HEK293 (cell line): Measurements from ENCODE around the gene LRRFIP1.

Experiments
- CTCF ChIA-PET: fragments of 350-600 bp; formaldehyde crosslinking; extraction: SDS; loops from one replicate; lab custom pipeline; 2021; ENCODE audit warnings: antibody characterized with exemption; lab: Yijun Ruan, JAX
- POLR2A ChIA-PET: fragments of 300-600 bp; formaldehyde crosslinking; extraction: SDS; loops from one replicate; lab custom pipeline; 2020; ENCODE audit warnings: antibody characterized with exemption, inconsistent platforms; lab: Yijun Ruan, JAX
- H3K27ac ChIP-seq: fragments of 200-500 bp; sonication (Bioruptor generic); 2 replicates; pipeline ENCODE4 v1.5.1; 2014; ENCODE audit warnings: low read depth, low read length, control low read depth, inconsistent platforms; ENCODE audit errors: extremely low read depth
- H3K36me3 ChIP-seq, 2 experiments: fragments of 200-500 bp in 1 of 2; sonication (Bioruptor generic) in 1 of 2; 1 replicate in 1 of 2; 2 replicates in 1 of 2; pipeline ENCODE4 v1.5.1; 2014 to 2017; ENCODE audit warnings: inconsistent platforms in 2 of 2, low read length in 2 of 2; ENCODE audit not compliant: control insufficient read depth in 2 of 2, insufficient read depth in 1 of 2
- H3K4me1 ChIP-seq: fragments of 200-500 bp; sonication (Bioruptor generic); 2 replicates; pipeline ENCODE4 v1.5.1; 2014; ENCODE audit warnings: mild to moderate bottlenecking, low read length, inconsistent platforms; ENCODE audit not compliant: control insufficient read depth, insufficient read depth
- H3K4me3 ChIP-seq: 2 replicates; pipeline ENCODE4 v1.5.1; 2011; ENCODE audit warnings: low read depth, mild to moderate bottlenecking, control low read depth, low read length, moderate library complexity
- H3K9me3 ChIP-seq: fragments of 200-500 bp; sonication (Bioruptor generic); 2 replicates; pipeline ENCODE4 v1.5.1; 2014; ENCODE audit warnings: low read depth, low read length, inconsistent platforms; ENCODE audit not compliant: control insufficient read depth, insufficient read depth
- RBAK ChIP-seq: fragments of 450-650 bp; formaldehyde crosslinking; IDR thresholded peaks from 2 replicates; pipeline ENCODE4 v1.5.1; 2016; ENCODE audit warnings: missing biosample characterization, missing genetic modification characterization
- SCRT1 ChIP-seq: fragments of 450-650 bp; formaldehyde crosslinking; IDR thresholded peaks from 2 replicates; pipeline ENCODE4 v1.5.1; 2016; ENCODE audit warnings: missing biosample characterization, missing genetic modification characterization, borderline replicate concordance
- SP7 ChIP-seq: fragments of 450-650 bp; formaldehyde crosslinking; IDR thresholded peaks from 2 replicates; pipeline ENCODE4 v1.5.1; 2016; ENCODE audit warnings: missing biosample characterization, missing genetic modification characterization
- ZIC2 ChIP-seq: fragments of 450-650 bp; formaldehyde crosslinking; IDR thresholded peaks from 2 replicates; pipeline ENCODE4 v1.5.1; 2016; ENCODE audit warnings: missing biosample characterization, missing genetic modification characterization
- ZNF10 ChIP-seq: fragments of 450-650 bp; formaldehyde crosslinking; IDR thresholded peaks from 2 replicates; pipeline ENCODE4 v1.5.1; 2017; ENCODE audit warnings: missing biosample characterization, missing genetic modification characterization
- ZNF112 ChIP-seq: fragments of 450-650 bp; formaldehyde crosslinking; IDR thresholded peaks from 2 replicates; pipeline ENCODE4 v1.5.0; 2017; ENCODE audit warnings: missing biosample characterization, missing genetic modification characterization
- ZNF175 ChIP-seq: fragments of 450-650 bp; formaldehyde crosslinking; IDR thresholded peaks from 2 replicates; pipeline ENCODE4 v1.5.1; 2016; ENCODE audit warnings: missing biosample characterization, missing genetic modification characterization
- ZNF239 ChIP-seq: fragments of 450-650 bp; formaldehyde crosslinking; IDR thresholded peaks from 2 replicates; pipeline ENCODE4 v1.5.1; 2016; ENCODE audit warnings: missing biosample characterization, missing genetic modification characterization
- ZNF274 ChIP-seq, 2 experiments: fragments of 200-500 bp in 1 of 2; fragments of 450-650 bp in 1 of 2; sonication (Bioruptor generic) in 1 of 2; formaldehyde crosslinking in 1 of 2; IDR thresholded peaks; 2 replicates each; pipeline versions ENCODE4 v1.5.1 to v1.6.1; 2014 to 2016; ENCODE audit warnings: borderline replicate concordance in 1 of 2, inconsistent platforms in 1 of 2, low read length in 1 of 2, missing biosample characterization in 1 of 2, missing genetic modification characterization in 1 of 2
- ZNF311 ChIP-seq: fragments of 450-650 bp; formaldehyde crosslinking; IDR thresholded peaks from 2 replicates; pipeline ENCODE4 v1.5.1; 2017; ENCODE audit warnings: missing biosample characterization, missing genetic modification characterization, borderline replicate concordance
- ZNF324 ChIP-seq: fragments of 450-650 bp; formaldehyde crosslinking; IDR thresholded peaks from 2 replicates; pipeline ENCODE4 v1.5.1; 2016; ENCODE audit warnings: missing biosample characterization, missing genetic modification characterization
- ZNF350 ChIP-seq: fragments of 450-650 bp; formaldehyde crosslinking; IDR thresholded peaks from 2 replicates; pipeline ENCODE4 v1.5.0; 2017; ENCODE audit warnings: missing biosample characterization, mild to moderate bottlenecking, missing genetic modification characterization
- ZNF366 ChIP-seq: fragments of 450-650 bp; formaldehyde crosslinking; conservative IDR thresholded peaks from 2 replicates; pipeline ENCODE4 v1.5.1; 2016; ENCODE audit warnings: missing biosample characterization, missing genetic modification characterization
- ZNF549 ChIP-seq: fragments of 450-650 bp; IDR thresholded peaks from 2 replicates; pipeline ENCODE4 v1.5.1; 2018; ENCODE audit warnings: missing biosample characterization, missing genetic modification characterization, mild to moderate bottlenecking, inconsistent platforms, moderate library complexity
- ZNF560 ChIP-seq: fragments of 450-650 bp; formaldehyde crosslinking; IDR thresholded peaks from 2 replicates; pipeline ENCODE4 v1.5.1; 2017; ENCODE audit warnings: missing biosample characterization, missing genetic modification characterization, borderline replicate concordance
- ZNF585B ChIP-seq: fragments of 450-650 bp; formaldehyde crosslinking; IDR thresholded peaks from 2 replicates; pipeline ENCODE4 v1.5.1; 2016; ENCODE audit warnings: missing biosample characterization, missing genetic modification characterization
- ZNF621 ChIP-seq: fragments of 450-650 bp; formaldehyde crosslinking; IDR thresholded peaks from 2 replicates; pipeline ENCODE4 v1.5.1; 2017; ENCODE audit warnings: missing biosample characterization, missing genetic modification characterization
- ZNF629 ChIP-seq: fragments of 450-650 bp; formaldehyde crosslinking; IDR thresholded peaks from 2 replicates; pipeline ENCODE4 v1.5.1; 2017; ENCODE audit warnings: missing biosample characterization, missing genetic modification characterization
- ZNF654 ChIP-seq: fragments of 450-650 bp; formaldehyde crosslinking; IDR thresholded peaks from 2 replicates; pipeline ENCODE4 v1.5.1; 2016; ENCODE audit warnings: low read depth, missing biosample characterization, missing genetic modification characterization
- ZNF660 ChIP-seq: fragments of 450-650 bp; IDR thresholded peaks from 2 replicates; pipeline ENCODE4 v1.5.1; 2018; ENCODE audit warnings: missing biosample characterization, mild to moderate bottlenecking, missing genetic modification characterization
- ZNF776 ChIP-seq: fragments of 450-650 bp; formaldehyde crosslinking; IDR thresholded peaks from 2 replicates; pipeline ENCODE4 v1.5.0; 2017; ENCODE audit warnings: missing biosample characterization, missing genetic modification characterization, borderline replicate concordance
- ZNF830 ChIP-seq: fragments of 450-650 bp; IDR thresholded peaks from 2 replicates; pipeline ENCODE4 v1.5.0; 2018; ENCODE audit warnings: missing biosample characterization, missing genetic modification characterization, low read depth, mild to moderate bottlenecking, moderate library complexity
- TF ChIP-seq, protein P1 (sequence below): fragments of 450-650 bp; formaldehyde crosslinking; IDR thresholded peaks from 2 replicates; pipeline ENCODE4 v1.5.0; 2017; ENCODE audit warnings: missing biosample characterization, missing genetic modification characterization, borderline replicate concordance
- TF ChIP-seq, protein P2 (sequence below): fragments of 450-650 bp; formaldehyde crosslinking; IDR thresholded peaks from 2 replicates; pipeline ENCODE4 v1.5.1; 2017; ENCODE audit warnings: missing biosample characterization, mild to moderate bottlenecking, missing genetic modification characterization, moderate library complexity
- TF ChIP-seq, protein P3 (sequence below): sonication (generic); formaldehyde crosslinking; IDR thresholded peaks from 2 replicates; pipeline ENCODE4 v1.8.1; 2022; ENCODE audit warnings: mild to moderate bottlenecking, moderate library complexity, missing genetic modification reagents

The LRRFIP1 gene

DNA sequence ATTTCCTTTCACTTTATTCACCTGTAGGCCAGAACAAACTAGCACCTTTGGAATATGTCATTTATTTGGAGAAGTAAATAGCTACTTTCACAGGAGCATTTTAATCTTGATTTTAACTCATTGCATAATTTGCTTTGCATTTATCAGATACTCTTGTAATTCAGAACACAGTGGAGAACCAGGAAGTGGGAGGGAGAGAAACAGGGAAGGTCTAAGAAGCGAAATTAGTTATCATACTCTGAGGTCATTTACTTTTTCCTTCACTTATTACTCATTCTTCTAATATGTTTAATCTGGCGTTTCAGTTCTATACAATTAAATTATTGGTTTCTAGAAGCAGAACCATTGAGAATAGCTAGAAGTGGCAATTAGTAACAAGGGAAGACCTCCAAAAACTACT is 191.8 kb downstream of the LRRFIP1 start:
- ChIA-PET POLR2A (no interaction called here), CTCF (interaction anchor here (0.5 kb wide), 1 partner anchor 19 kb away, joined by 3 read pairs; no protein-coding TSS in a partner anchor)
- H3K4me3 ChIP-seq = no peak overlapping the region

DNA sequence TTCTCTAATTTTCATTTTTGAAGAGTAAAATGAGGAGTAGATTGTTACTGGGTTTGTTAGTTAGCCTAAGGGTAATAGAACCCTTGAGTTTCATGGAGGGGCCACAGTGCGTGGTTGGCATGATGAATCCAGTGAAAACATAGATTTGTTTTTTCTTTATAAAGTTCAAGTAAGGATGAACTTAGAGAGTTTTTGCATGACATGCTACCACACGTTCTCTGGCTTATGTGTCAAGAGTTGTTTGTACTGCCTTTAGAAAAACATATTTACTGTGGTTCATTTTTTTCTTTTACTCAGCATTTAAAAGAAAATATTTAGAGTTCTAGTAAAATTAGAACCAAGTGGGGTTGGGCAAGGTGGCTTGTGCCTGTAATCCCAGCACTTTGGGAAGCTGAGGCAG is 193.0 kb downstream of the LRRFIP1 start:
- Histone ChIP-seq H3K4me1 (peaks cover 6% of the 10 kb centered on the region; the same call in 1 of the 2 replicates), H3K36me3 (no peaks in the 10 kb centered on the region), H3K27ac (no peak overlapping the region), H3K9me3 (no peaks in the 10 kb centered on the region), H3K4me3 (no peak overlapping the region)
- no peak for TF ChIP-seq ZNF366
- ChIA-PET CTCF (no interaction called here), POLR2A (no interaction called here)

More for the DNA sequence above, 191.8 kb downstream of the LRRFIP1 start:
- H3K27ac ChIP-seq = no peak overlapping the region
- no peaks in the 10 kb centered on the region for H3K9me3 ChIP-seq
- H3K4me1 ChIP-seq = peaks cover 6% of the 10 kb centered on the region; the same call in 1 of the 2 replicates
- H3K36me3 ChIP-seq = no peaks in the 10 kb centered on the region
- TF ChIP-seq ZNF629 (tag by site-specific recombination) = no peak
- no peak for TF ChIP-seq ZNF776 (tag by site-specific recombination)
- TF ChIP-seq, protein P1, sequence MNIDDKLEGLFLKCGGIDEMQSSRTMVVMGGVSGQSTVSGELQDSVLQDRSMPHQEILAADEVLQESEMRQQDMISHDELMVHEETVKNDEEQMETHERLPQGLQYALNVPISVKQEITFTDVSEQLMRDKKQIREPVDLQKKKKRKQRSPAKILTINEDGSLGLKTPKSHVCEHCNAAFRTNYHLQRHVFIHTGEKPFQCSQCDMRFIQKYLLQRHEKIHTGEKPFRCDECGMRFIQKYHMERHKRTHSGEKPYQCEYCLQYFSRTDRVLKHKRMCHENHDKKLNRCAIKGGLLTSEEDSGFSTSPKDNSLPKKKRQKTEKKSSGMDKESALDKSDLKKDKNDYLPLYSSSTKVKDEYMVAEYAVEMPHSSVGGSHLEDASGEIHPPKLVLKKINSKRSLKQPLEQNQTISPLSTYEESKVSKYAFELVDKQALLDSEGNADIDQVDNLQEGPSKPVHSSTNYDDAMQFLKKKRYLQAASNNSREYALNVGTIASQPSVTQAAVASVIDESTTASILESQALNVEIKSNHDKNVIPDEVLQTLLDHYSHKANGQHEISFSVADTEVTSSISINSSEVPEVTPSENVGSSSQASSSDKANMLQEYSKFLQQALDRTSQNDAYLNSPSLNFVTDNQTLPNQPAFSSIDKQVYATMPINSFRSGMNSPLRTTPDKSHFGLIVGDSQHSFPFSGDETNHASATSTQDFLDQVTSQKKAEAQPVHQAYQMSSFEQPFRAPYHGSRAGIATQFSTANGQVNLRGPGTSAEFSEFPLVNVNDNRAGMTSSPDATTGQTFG (tag by site-specific recombination) = no peak
- TF ChIP-seq ZNF549 (tag by site-specific recombination) = no peak
- TF ChIP-seq ZNF560 (tag by site-specific recombination) = no peak
- TF ChIP-seq ZNF350 (tag by site-specific recombination) = no peak
- no peak for TF ChIP-seq SP7 (tag by site-specific recombination)
- TF ChIP-seq, all 188 proteins: peak for 0

DNA sequence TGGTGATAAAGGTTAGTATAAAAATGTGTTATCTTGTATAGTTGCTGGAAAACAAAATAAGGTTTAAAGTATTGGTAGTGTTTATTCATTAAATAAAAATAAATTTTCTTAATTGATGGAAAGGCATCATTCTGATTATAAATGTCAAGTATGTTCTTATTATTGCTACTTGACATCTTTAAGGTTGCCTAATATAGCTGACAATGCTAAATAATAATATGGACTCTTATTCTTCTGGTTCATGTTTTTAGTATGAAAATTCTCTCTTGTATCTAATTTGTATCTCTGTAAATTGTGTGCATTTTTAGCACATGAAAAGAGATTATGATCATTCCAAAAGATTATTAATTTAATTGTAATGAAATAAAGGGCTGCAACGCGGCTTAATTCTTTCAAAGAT is 196.2 kb downstream of the LRRFIP1 start:
- TF ChIP-seq ZNF621 (no peak), SCRT1 (tag by site-specific recombination) (no peak), ZNF660 (tag by site-specific recombination) (no peak), ZNF585B (tag by site-specific recombination) (no peak), ZIC2 (tag by site-specific recombination) (no peak), ZNF274 (IDR thresholded peaks at IDR 0.05; ENCODE audit: low read length) (no peak), ZNF274 (tag by site-specific recombination; IDR thresholded peaks at IDR 0.05; ENCODE audit: borderline replicate concordance) (no peak), ZNF239 (tag by site-specific recombination) (no peak), ZNF654 (tag by site-specific recombination) (no peak), ZNF112 (tag by site-specific recombination) (no peak), ZNF830 (tag by site-specific recombination) (no peak), ZNF311 (tag by site-specific recombination) (no peak), ZNF175 (tag by site-specific recombination) (no peak), ZNF324 (tag by site-specific recombination) (no peak), ZNF10 (tag by site-specific recombination) (no peak), RBAK (tag by site-specific recombination) (no peak)
- TF ChIP-seq, protein P2, sequence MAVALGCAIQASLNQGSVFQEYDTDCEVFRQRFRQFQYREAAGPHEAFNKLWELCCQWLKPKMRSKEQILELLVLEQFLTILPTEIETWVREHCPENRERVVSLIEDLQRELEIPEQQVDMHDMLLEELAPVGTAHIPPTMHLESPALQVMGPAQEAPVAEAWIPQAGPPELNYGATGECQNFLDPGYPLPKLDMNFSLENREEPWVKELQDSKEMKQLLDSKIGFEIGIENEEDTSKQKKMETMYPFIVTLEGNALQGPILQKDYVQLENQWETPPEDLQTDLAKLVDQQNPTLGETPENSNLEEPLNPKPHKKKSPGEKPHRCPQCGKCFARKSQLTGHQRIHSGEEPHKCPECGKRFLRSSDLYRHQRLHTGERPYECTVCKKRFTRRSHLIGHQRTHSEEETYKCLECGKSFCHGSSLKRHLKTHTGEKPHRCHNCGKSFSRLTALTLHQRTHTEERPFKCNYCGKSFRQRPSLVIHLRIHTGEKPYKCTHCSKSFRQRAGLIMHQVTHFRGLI = no peak
- TF ChIP-seq, protein P3, sequence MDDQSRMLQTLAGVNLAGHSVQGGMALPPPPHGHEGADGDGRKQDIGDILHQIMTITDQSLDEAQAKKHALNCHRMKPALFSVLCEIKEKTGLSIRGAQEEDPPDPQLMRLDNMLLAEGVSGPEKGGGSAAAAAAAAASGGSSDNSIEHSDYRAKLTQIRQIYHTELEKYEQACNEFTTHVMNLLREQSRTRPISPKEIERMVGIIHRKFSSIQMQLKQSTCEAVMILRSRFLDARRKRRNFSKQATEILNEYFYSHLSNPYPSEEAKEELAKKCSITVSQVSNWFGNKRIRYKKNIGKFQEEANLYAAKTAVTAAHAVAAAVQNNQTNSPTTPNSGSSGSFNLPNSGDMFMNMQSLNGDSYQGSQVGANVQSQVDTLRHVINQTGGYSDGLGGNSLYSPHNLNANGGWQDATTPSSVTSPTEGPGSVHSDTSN (CRISPR knock-in tag) = no peak
- H3K27ac ChIP-seq = no peak overlapping the region
- CTCF ChIA-PET = interaction anchor here (1.4 kb wide), 1 partner anchor 11 kb away, joined by 5 read pairs; no protein-coding TSS in a partner anchor
- no peak overlapping the region for H3K4me3 ChIP-seq
- POLR2A ChIA-PET = no interaction called here
- no peaks in the 10 kb centered on the region for H3K4me1 ChIP-seq
- no peaks in the 10 kb centered on the region for H3K36me3 ChIP-seq
- no peaks in the 10 kb centered on the region for H3K9me3 ChIP-seq
